Nucleus accumbens (tissue), 56 donors: ENCODE results near the gene NBPF6.
"Not testable (repeated sequence)": the region's sequence is repeated elsewhere in the genome, so short reads cannot be mapped to it uniquely, and the experiment has no call there.

Experiments used
- DNase-seq, 56 donors: peaks; one replicate each; lab custom pipeline; 2025; lab: John Stamatoyannopoulos, UW

Gene NBPF6

GRCh38 chr1:108450043-108450442 lies at the start of gene NBPF6:
NBPF6 (plus strand) TSS chr1:108450343; CDS start chr1:108450602, 259 bp downstream.
- DNase-seq, result not testable (repeated sequence)

GRCh38 chr1:108411098-108411833 lies 38.9 kb upstream of the NBPF6 start:
- not testable (repeated sequence) for DNase-seq

GRCh38 chr1:108420129-108420528 lies 30.0 kb upstream of the NBPF6 start:
- DNase-seq, result not testable (repeated sequence)

- not testable (repeated sequence) for DNase-seq
Observed at GRCh38 chr1:108421061-108421916, 28.9 kb upstream of the NBPF6 start.

- DNase-seq, result not testable (repeated sequence)
Observed at GRCh38 chr1:108426877-108427276, 23.3 kb upstream of the NBPF6 start.

GRCh38 chr1:108432002-108432401 lies 18.1 kb upstream of the NBPF6 start:
- DNase-seq, result not testable (repeated sequence)

- DNase-seq, result not testable (repeated sequence)
Observed at GRCh38 chr1:108433404-108433803, 16.7 kb upstream of the NBPF6 start.

- not testable (repeated sequence) for DNase-seq
Observed at GRCh38 chr1:108438536-108438935, 11.6 kb upstream of the NBPF6 start.

- not testable (repeated sequence) for DNase-seq
Observed at GRCh38 chr1:108454521-108454920, 4.4 kb downstream of the NBPF6 start.

- DNase-seq, result not testable (repeated sequence)
Observed at GRCh38 chr1:108458661-108459060, 8.5 kb downstream of the NBPF6 start.

GRCh38 chr1:108461758-108462157 lies 11.6 kb downstream of the NBPF6 start:
- DNase-seq, result not testable (repeated sequence)

- not testable (repeated sequence) for DNase-seq
Observed at GRCh38 chr1:108463962-108464361, 13.8 kb downstream of the NBPF6 start.

- DNase-seq, result not testable (repeated sequence)
Observed at GRCh38 chr1:108466166-108466565, 16.0 kb downstream of the NBPF6 start.

GRCh38 chr1:108467155-108467554 lies 17.0 kb downstream of the NBPF6 start:
- not testable (repeated sequence) for DNase-seq

GRCh38 chr1:108470750-108471149 lies 20.6 kb downstream of the NBPF6 start:
- not testable (repeated sequence) for DNase-seq

GRCh38 chr1:108474516-108474915 lies 24.4 kb downstream of the NBPF6 start:
- not testable (repeated sequence) for DNase-seq

GRCh38 chr1:108478429-108479015 lies 28.4 kb downstream of the NBPF6 start:
- DNase-seq, result no peak

- DNase-seq, result no peak
Observed at GRCh38 chr1:108482708-108483107, 32.6 kb downstream of the NBPF6 start.

- not testable (repeated sequence) for DNase-seq
Observed at GRCh38 chr1:108485990-108486389, 35.8 kb downstream of the NBPF6 start.

GRCh38 chr1:108486707-108487106 lies 36.6 kb downstream of the NBPF6 start:
- DNase-seq, result not testable (repeated sequence)

- DNase-seq, result not testable (repeated sequence)
Observed at GRCh38 chr1:108495008-108495407, 44.9 kb downstream of the NBPF6 start.
